ENCODE data around the gene TPP2. TPM values are rescaled to one million over a fixed set of nuclear protein-coding genes. Genes with fewer than 3 reads are reported as not detected.

TPP2 gene
- total and polyA plus RNA-seq, 10 donors: 19.5 to 95.5 (median 55.1) TPM

GRCh38 chr13:102679449-102680132 is 82.8 kb downstream of the TPP2 start:
- Histone ChIP-seq H3K36me3 (peaks cover 5 to 59% (median 37%) of the 10 kb centered on the region in 6 donors), H3K27ac (peak overlapping the region in 2 of 8 donors; percentile 35 to 68), H3K4me3 (no peak overlapping the region), H3K4me1 (peaks cover 0 to 12% (median 8%) of the 10 kb centered on the region in 6 donors), H3K9me3 (peaks cover 0 to 7% (median 0%) of the 10 kb centered on the region in 8 donors), H3K27me3 (replicated peaks in 1 of 7) (no peaks in the 10 kb centered on the region)
- TF ChIP-seq CTCF (IDR thresholded peaks at IDR 0.05 in 8 of 11, conservative IDR thresholded peaks at IDR 0.05 in 3 of 11): no peak
- no peak for TF ChIP-seq POLR2A (IDR thresholded peaks at IDR 0.05)
- no peak for TF ChIP-seq POLR2AphosphoS5 (IDR thresholded peaks at IDR 0.05)
- 61 to 99% (median 85%) methylated on average over 3 of the region's 3 CpGs for WGBS, 5 donors
- intact Hi-C loops (cut with DNase I; ENCODE audit: low total_unique reads): no loop called here
- DNase-seq: no peak

- H3K4me1 ChIP-seq: peaks cover 0 to 12% (median 8%) of the 10 kb centered on the region in 6 donors
- H3K36me3 ChIP-seq: peaks cover 5 to 53% (median 31%) of the 10 kb centered on the region in 6 donors
- DNase-seq: no peak
- H3K4me3 ChIP-seq: no peak overlapping the region
- H3K27me3 ChIP-seq (replicated peaks in 1 of 7): no peaks in the 10 kb centered on the region
- TF ChIP-seq CTCF (IDR thresholded peaks at IDR 0.05 in 8 of 11, conservative IDR thresholded peaks at IDR 0.05 in 3 of 11) (no peak), POLR2AphosphoS5 (IDR thresholded peaks at IDR 0.05) (no peak), POLR2A (IDR thresholded peaks at IDR 0.05) (no peak)
- H3K27ac ChIP-seq: peak overlapping the region in 4 of 8 donors; percentile 35 to 68 (median 48)
- intact Hi-C loops (cut with DNase I; ENCODE audit: low total_unique reads): no loop called here
- H3K9me3 ChIP-seq: peaks cover 0 to 7% (median 0%) of the 10 kb centered on the region in 8 donors
- WGBS, 5 donors: 63 to 83% (median 75%) methylated on average over 4 of the region's 4 CpGs
Measured at GRCh38 chr13:102680133-102680717, 83.4 kb downstream of the TPP2 start.

GRCh38 chr13:102680842-102681740 is 84.3 kb downstream of the TPP2 start:
- TF ChIP-seq CTCF (IDR thresholded peaks at IDR 0.05 in 8 of 11, conservative IDR thresholded peaks at IDR 0.05 in 3 of 11): no peak
- no peak for TF ChIP-seq POLR2A (IDR thresholded peaks at IDR 0.05)
- no peak for TF ChIP-seq POLR2AphosphoS5 (IDR thresholded peaks at IDR 0.05)
- 44 to 59% (median 53%) methylated on average over 5 of the region's 5 CpGs for WGBS, 5 donors
- Histone ChIP-seq H3K27ac (peak overlapping the region in 4 of 8 donors; percentile 36 to 68 (median 64)), H3K36me3 (peaks cover 5 to 44% (median 27%) of the 10 kb centered on the region in 6 donors), H3K9me3 (peaks cover 0 to 7% (median 0%) of the 10 kb centered on the region in 8 donors), H3K27me3 (replicated peaks in 1 of 7) (no peaks in the 10 kb centered on the region), H3K4me3 (no peak overlapping the region), H3K4me1 (peaks cover 0 to 12% (median 8%) of the 10 kb centered on the region in 6 donors)
- intact Hi-C loops (cut with DNase I; ENCODE audit: low total_unique reads): no loop called here
- DNase-seq: no peak
